H1 (cell line): ENCODE results near the gene CSKMT. TPM values are rescaled to one million over a fixed set of nuclear protein-coding genes. Genes with fewer than 3 reads are reported as not detected.

Experiments
- CTCF ChIA-PET: fragments of 300-600 bp; sonication (Branson Sonifier 250); formaldehyde crosslinking; loops from one replicate; lab custom pipeline; 2021; ENCODE audit not compliant: partially characterized antibody; lab: Charles Lee
- POLR2A ChIA-PET: fragments of 300-600 bp; sonication (Branson Sonifier 250); formaldehyde crosslinking; loops from one replicate; lab custom pipeline; 2021; ENCODE audit warnings: inconsistent platforms; ENCODE audit not compliant: partially characterized antibody; lab: Charles Lee
- DNase-seq, 2 experiments: peaks; one replicate each; pipeline versions ENCODE4 v3.0.0 to v3.0.0-alpha.2; 2010 to 2022; ENCODE audit warnings: low spot score in 2 of 2, low read depth in 1 of 2, mixed read lengths in 1 of 2
- FAIRE-seq: peaks from 2 replicates; lab custom pipeline; 2011; peaks lifted over from hg19 to GRCh38; lab: Jason Lieb, UNC
- H2AFZ ChIP-seq: 2 replicates; pipeline ENCODE4 v1.8.1; 2012; ENCODE audit warnings: low read length, inconsistent platforms
- H2AK5ac ChIP-seq: 2 replicates; pipeline ENCODE4 v1.6.1; 2013; ENCODE audit warnings: low read depth, low read length
- H2BK120ac ChIP-seq: replicated peaks from 2 replicates; pipeline ENCODE3; 2013; ENCODE audit warnings: low read depth, low read length, inconsistent platforms
- H2BK12ac ChIP-seq: 2 replicates; pipeline ENCODE4 v1.6.1; 2013; ENCODE audit warnings: low read depth, low read length
- H2BK15ac ChIP-seq: 2 replicates; pipeline ENCODE4 v1.6.1; 2013; ENCODE audit warnings: low read length
- H2BK20ac ChIP-seq: 2 replicates; pipeline ENCODE4 v1.6.1; 2013; ENCODE audit warnings: low read length
- H2BK5ac ChIP-seq: 2 replicates; pipeline ENCODE4 v1.6.1; 2013; ENCODE audit warnings: low read depth, low read length
- H3K14ac ChIP-seq: 2 replicates; pipeline ENCODE4 v1.6.1; 2013; ENCODE audit warnings: inconsistent platforms; ENCODE audit not compliant: insufficient read length
- H3K18ac ChIP-seq: 2 replicates; pipeline ENCODE4 v1.6.1; 2013; ENCODE audit warnings: low read length; ENCODE audit errors: extremely low read depth
- H3K23ac ChIP-seq: 2 replicates; pipeline ENCODE4 v1.6.1; 2013; ENCODE audit warnings: inconsistent platforms; ENCODE audit not compliant: insufficient read length
- H3K23me2 ChIP-seq: 2 replicates; pipeline ENCODE4 v1.6.1; 2013; ENCODE audit warnings: low read depth, low read length
- H3K27ac ChIP-seq: 2 replicates; pipeline ENCODE4 v1.6.1; 2011; ENCODE audit warnings: low read depth, low read length, inconsistent platforms
- H3K27me3 ChIP-seq, 4 experiments: replicated peaks in 1 of 4; 1 replicate in 1 of 4; 2 replicates in 3 of 4; pipeline versions ENCODE4 v1.6.1 to v1.8.1; 2011 to 2013; ENCODE audit warnings: low read length in 3 of 4, mild to moderate bottlenecking in 3 of 4, inconsistent platforms in 2 of 4, mixed read lengths in 2 of 4, moderate library complexity in 1 of 4; ENCODE audit not compliant: control insufficient read depth in 3 of 4, insufficient read depth in 3 of 4; ENCODE audit errors: extremely low read depth in 1 of 4
- H3K36me3 ChIP-seq, 4 experiments: 2 replicates each; pipeline versions ENCODE4 v1.6.1 to v1.8.1; 2011 to 2013; ENCODE audit warnings: mild to moderate bottlenecking in 4 of 4, low read length in 3 of 4, moderate library complexity in 2 of 4, control low read depth in 1 of 4, inconsistent platforms in 1 of 4; ENCODE audit not compliant: insufficient read depth in 4 of 4, control insufficient read depth in 2 of 4
- H3K4ac ChIP-seq: replicated peaks from 2 replicates; pipeline ENCODE3; 2013; ENCODE audit warnings: low read length, low read depth, mixed read lengths, inconsistent platforms; ENCODE audit not compliant: insufficient read length
- H3K4me1 ChIP-seq, 4 experiments: replicated peaks in 1 of 4; 1 replicate in 1 of 4; 2 replicates in 3 of 4; pipeline versions ENCODE4 v1.6.1 to v1.8.1; 2011 to 2013; ENCODE audit warnings: low read length in 3 of 4, inconsistent platforms in 2 of 4, mixed read lengths in 1 of 4; ENCODE audit not compliant: insufficient read depth in 4 of 4, control insufficient read depth in 3 of 4
- H3K4me2 ChIP-seq, 2 experiments: 2 replicates each; pipeline versions ENCODE4 v1.6.1 to v1.8.1; 2011 to 2013; ENCODE audit warnings: low read depth in 2 of 2, low read length in 2 of 2, control low read depth in 1 of 2, inconsistent platforms in 1 of 2, mild to moderate bottlenecking in 1 of 2; ENCODE audit not compliant: insufficient read depth in 1 of 2
- H3K4me3 ChIP-seq, 4 experiments: fragments of 200-600, 300-600 bp in 1 of 4; sonication (generic), shearing (Covaris generic), sonication (Bioruptor Twin) in 1 of 4; 2 replicates each; pipeline versions ENCODE4 v1.5.1 to v1.8.1; 2011 to 2016; ENCODE audit warnings: low read length in 4 of 4, low read depth in 3 of 4, control low read depth in 2 of 4, inconsistent platforms in 2 of 4, mild to moderate bottlenecking in 2 of 4, mixed read lengths in 1 of 4, moderate library complexity in 1 of 4; ENCODE audit not compliant: insufficient read depth in 2 of 4; ENCODE audit errors: extremely low read depth in 1 of 4
- H3K56ac ChIP-seq: replicated peaks from 2 replicates; pipeline ENCODE3; 2013; ENCODE audit warnings: low read depth, mild to moderate bottlenecking, mixed read lengths, low read length, inconsistent platforms; ENCODE audit not compliant: insufficient read length
- H3K79me1 ChIP-seq: 2 replicates; pipeline ENCODE4 v1.6.1; 2013; ENCODE audit warnings: low read depth, low read length, control low read depth
- H3K79me2 ChIP-seq, 2 experiments: 2 replicates each; pipeline versions ENCODE4 v1.6.1 to v1.8.1; 2012 to 2013; ENCODE audit warnings: low read length in 2 of 2, mild to moderate bottlenecking in 2 of 2, inconsistent platforms in 1 of 2; ENCODE audit not compliant: insufficient read depth in 2 of 2, control insufficient read depth in 1 of 2
- H3K9ac ChIP-seq, 4 experiments: replicated peaks in 1 of 4; 1 replicate in 1 of 4; 2 replicates in 3 of 4; pipeline versions ENCODE4 v1.6.1 to v1.8.1; 2011 to 2013; ENCODE audit warnings: low read depth in 3 of 4, low read length in 3 of 4, control low read depth in 2 of 4, mild to moderate bottlenecking in 2 of 4, moderate library complexity in 2 of 4, inconsistent platforms in 1 of 4; ENCODE audit errors: extremely low read depth in 1 of 4
- H3K9me3 ChIP-seq, 2 experiments: 2 replicates each; pipeline versions ENCODE4 v1.6.1 to v1.8.1; 2012 to 2013; ENCODE audit warnings: mild to moderate bottlenecking in 2 of 2, moderate library complexity in 2 of 2, control low read depth in 1 of 2, inconsistent platforms in 1 of 2, low read depth in 1 of 2, low read length in 1 of 2, mixed read lengths in 1 of 2; ENCODE audit not compliant: insufficient read depth in 2 of 2
- H4K20me1 ChIP-seq, 2 experiments: replicated peaks in 1 of 2; 2 replicates each; pipeline versions ENCODE3 to v1.8.1; 2011 to 2013; ENCODE audit warnings: inconsistent platforms in 2 of 2, low read length in 2 of 2, mild to moderate bottlenecking in 1 of 2; ENCODE audit not compliant: insufficient read depth in 2 of 2, control insufficient read depth in 1 of 2
- H4K5ac ChIP-seq: 2 replicates; pipeline ENCODE4 v1.6.1; 2013; ENCODE audit warnings: low read length, low read depth, mixed read lengths, inconsistent platforms; ENCODE audit not compliant: insufficient read length
- H4K8ac ChIP-seq: 2 replicates; pipeline ENCODE4 v1.8.0; 2013; ENCODE audit warnings: mild to moderate bottlenecking, moderate library complexity, low read length, inconsistent platforms; ENCODE audit not compliant: insufficient read depth; ENCODE audit errors: extremely low read depth
- H4K91ac ChIP-seq: replicated peaks from 2 replicates; pipeline ENCODE3; 2013; ENCODE audit warnings: low read length, mixed read lengths, inconsistent platforms; ENCODE audit not compliant: insufficient read length
- RAD21 ChIP-seq, 2 experiments: IDR thresholded peaks in 1 of 2; conservative IDR thresholded peaks in 1 of 2; 2 replicates each; pipeline ENCODE4 v1.6.1; 2011; ENCODE audit warnings: low read depth in 2 of 2, low read length in 2 of 2, improper control_type of control experiment in 1 of 2, inconsistent platforms in 1 of 2, mild to moderate bottlenecking in 1 of 2, moderate library complexity in 1 of 2
- SP4 ChIP-seq: IDR thresholded peaks from 2 replicates; pipeline ENCODE4 v1.6.1; 2012; ENCODE audit warnings: low read length, inconsistent platforms
- WGBS, 2 experiments: shearing (Covaris generic) in 1 of 2; methylation state at CpG; one replicate each; pipeline versions ENCODE4 v1.1.6 to v1.1.7; 2013 to 2015; ENCODE audit warnings: low lambda C conversion rate in 2 of 2, mixed read lengths in 2 of 2, inconsistent platforms in 1 of 2, low coverage in 1 of 2, missing lambda C conversion rate in 1 of 2; ENCODE audit not compliant: insufficient replicate concordance in 2 of 2, insufficient coverage in 1 of 2, insufficient read length in 1 of 2; ENCODE audit errors: extremely low coverage in 1 of 2, missing lambda C conversion rate in 1 of 2; 5-methylcytosine and 5-hydroxymethylcytosine counted together
- polyA plus RNA-seq, 7 experiments: library from polyadenylated mRNA; depleted of rRNA in 3 of 7; stranded (reverse) in 5 of 7; unstranded in 2 of 7; fragments of >200 nt in 5 of 7; fragments of 200-250 nt in 2 of 7; gene quantifications; 1 replicate in 5 of 7; 2 replicates in 1 of 7; 4 replicates in 1 of 7; pipeline versions ENCODE4 v1.2.1 to v1.2.3, GENCODE V29; 2011 to 2013; ENCODE audit warnings: missing spikeins in 2 of 7, mixed read lengths in 2 of 7
- total RNA-seq: library from RNA; stranded (reverse); fragmentation: NEBNext Ultra II Directional; extraction: Animal tissue kit (Norgen Biotek cat#: 25700); gene quantifications from 2 replicates; pipeline ENCODE4 v1.2.1, GENCODE V29; 2021
- TF ChIP-seq, protein P1 (sequence below), 3 experiments: IDR thresholded peaks; 1 replicate in 2 of 3; 2 replicates in 1 of 3; pipeline versions ENCODE4 v1.5.1 to v1.6.1; 2011; ENCODE audit warnings: low read length in 3 of 3, mild to moderate bottlenecking in 3 of 3, inconsistent platforms in 2 of 3, low read depth in 1 of 3, moderate library complexity in 1 of 3; ENCODE audit not compliant: insufficient read depth in 1 of 3; ENCODE audit errors: control extremely low read depth in 1 of 3

Gene CSKMT
- total and polyA plus RNA-seq, 2 of the 8 experiments (the other 6 are each of a cell fraction or from before 2014, with no cell fraction given), result 12.0 to 66.1 TPM

DNA sequence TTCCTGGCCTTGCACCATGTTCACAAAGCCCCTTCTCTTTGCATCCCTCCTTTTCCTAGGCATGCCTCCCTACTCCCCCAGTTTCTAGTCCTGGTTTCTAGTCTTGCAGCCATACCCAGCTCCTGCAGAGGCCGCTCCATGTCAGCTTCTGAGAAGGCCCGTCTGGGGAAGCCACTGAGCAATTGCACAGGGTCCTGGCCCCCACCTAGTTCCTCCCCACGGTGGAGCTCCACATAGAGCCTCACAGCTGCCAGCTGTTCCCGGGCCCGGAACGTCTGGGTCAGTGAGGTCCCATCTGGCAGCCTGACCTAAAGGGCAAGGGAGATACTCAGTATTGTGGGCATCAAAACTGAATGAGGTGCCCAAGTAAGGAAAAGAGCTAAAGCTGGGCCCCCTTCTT, 11.6 kb downstream of the CSKMT start:
- H2BK12ac ChIP-seq, result no peak overlapping the region
- no peak overlapping the region for H2BK15ac ChIP-seq
- CTCF ChIA-PET, result interaction anchor here (0.5 to 3.2 kb wide), 12 partner anchors 8 to 209 kb away, joined by 3 to 16 read pairs (median 4); partner anchors contain the start of genes CSKMT and EML3
- H4K8ac ChIP-seq, result no peak overlapping the region
- no peak for TF ChIP-seq SP4
- peak; percentile 27 to 40; a peak in 2 of 4 replicates for TF ChIP-seq RAD21 (IDR thresholded peaks at IDR 0.05 in 1 of 2, conservative IDR thresholded peaks at IDR 0.05 in 1 of 2; ENCODE audit: low read depth in 2 of 2, low read length in 2 of 2)
- TF ChIP-seq, protein P1, sequence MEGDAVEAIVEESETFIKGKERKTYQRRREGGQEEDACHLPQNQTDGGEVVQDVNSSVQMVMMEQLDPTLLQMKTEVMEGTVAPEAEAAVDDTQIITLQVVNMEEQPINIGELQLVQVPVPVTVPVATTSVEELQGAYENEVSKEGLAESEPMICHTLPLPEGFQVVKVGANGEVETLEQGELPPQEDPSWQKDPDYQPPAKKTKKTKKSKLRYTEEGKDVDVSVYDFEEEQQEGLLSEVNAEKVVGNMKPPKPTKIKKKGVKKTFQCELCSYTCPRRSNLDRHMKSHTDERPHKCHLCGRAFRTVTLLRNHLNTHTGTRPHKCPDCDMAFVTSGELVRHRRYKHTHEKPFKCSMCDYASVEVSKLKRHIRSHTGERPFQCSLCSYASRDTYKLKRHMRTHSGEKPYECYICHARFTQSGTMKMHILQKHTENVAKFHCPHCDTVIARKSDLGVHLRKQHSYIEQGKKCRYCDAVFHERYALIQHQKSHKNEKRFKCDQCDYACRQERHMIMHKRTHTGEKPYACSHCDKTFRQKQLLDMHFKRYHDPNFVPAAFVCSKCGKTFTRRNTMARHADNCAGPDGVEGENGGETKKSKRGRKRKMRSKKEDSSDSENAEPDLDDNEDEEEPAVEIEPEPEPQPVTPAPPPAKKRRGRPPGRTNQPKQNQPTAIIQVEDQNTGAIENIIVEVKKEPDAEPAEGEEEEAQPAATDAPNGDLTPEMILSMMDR (IDR thresholded peaks at IDR 0.05; ENCODE audit: control extremely low read depth in 1 of 3, insufficient read depth in 1 of 3, low read depth in 1 of 3, low read length in 3 of 3), result peak; percentile 3 to 11 (median 9); a peak in 3 of 4 replicates
- TF ChIP-seq, all 59 proteins: peak for 2
- no peak overlapping the region for H3K56ac ChIP-seq
- H3K4me3 ChIP-seq, result no peak overlapping the region
- POLR2A ChIA-PET, result interaction anchor here (0.7 to 61.4 kb wide), 11 partner anchors 15 to 111 kb away, joined by 3 to 2041 read pairs (median 3); partner anchors contain the start of genes BSCL2, C11orf98, CSKMT and GANAB
- no peak overlapping the region for H2BK120ac ChIP-seq
- no peak overlapping the region for H2BK5ac ChIP-seq
- H3K9ac ChIP-seq, result no peak overlapping the region; a peak in 1 of 7 replicates
- no peak overlapping the region for H3K27ac ChIP-seq
- H2BK20ac ChIP-seq, result no peak overlapping the region
- peaks cover 9% of the 10 kb centered on the region for H3K23me2 ChIP-seq
- DNase-seq (no peak), FAIRE-seq (no peak)
- no peak overlapping the region for H3K4me2 ChIP-seq
- peaks cover 9% of the 10 kb centered on the region for H3K79me1 ChIP-seq
- no peak overlapping the region for H3K4ac ChIP-seq
- H3K79me2 ChIP-seq, result peaks cover 0 to 23% of the 10 kb centered on the region in 2 experiments; a peak in 2 of 4 replicates
- peaks cover 5 to 29% (median 9%) of the 10 kb centered on the region in 4 experiments; a peak in 5 of 8 replicates for H3K36me3 ChIP-seq
- no peaks in the 10 kb centered on the region for H3K27me3 ChIP-seq
- H2AK5ac ChIP-seq, result no peak overlapping the region
- H4K5ac ChIP-seq, result no peak overlapping the region
- 95% methylated on average over 6 of the region's 6 CpGs; no CpG with 5 or more reads in 1 of the 2 experiments for WGBS, 2 experiments
- peaks cover 3 to 8% (median 6%) of the 10 kb centered on the region in 4 experiments; a peak in 5 of 7 replicates for H3K4me1 ChIP-seq
- no peak overlapping the region for H3K23ac ChIP-seq
- peaks cover 0 to 1% of the 10 kb centered on the region in 2 experiments for H4K20me1 ChIP-seq
- no peaks in the 10 kb centered on the region for H3K9me3 ChIP-seq
- no peak overlapping the region for H4K91ac ChIP-seq
- H3K14ac ChIP-seq, result no peak overlapping the region
- H3K18ac ChIP-seq, result no peak overlapping the region
- no peak overlapping the region for H2AFZ ChIP-seq
